Measurements from ENCODE around the gene PLD6. TPM values are rescaled to one million over a fixed set of nuclear protein-coding genes. Genes with fewer than 3 reads are reported as not detected.
A peak's percentile ranks its signal among the peaks of the same experiment; 100 is the strongest.

Gene PLD6
- total RNA-seq, 1 experiment from 2014 or later, result 15.5 TPM

DNA sequence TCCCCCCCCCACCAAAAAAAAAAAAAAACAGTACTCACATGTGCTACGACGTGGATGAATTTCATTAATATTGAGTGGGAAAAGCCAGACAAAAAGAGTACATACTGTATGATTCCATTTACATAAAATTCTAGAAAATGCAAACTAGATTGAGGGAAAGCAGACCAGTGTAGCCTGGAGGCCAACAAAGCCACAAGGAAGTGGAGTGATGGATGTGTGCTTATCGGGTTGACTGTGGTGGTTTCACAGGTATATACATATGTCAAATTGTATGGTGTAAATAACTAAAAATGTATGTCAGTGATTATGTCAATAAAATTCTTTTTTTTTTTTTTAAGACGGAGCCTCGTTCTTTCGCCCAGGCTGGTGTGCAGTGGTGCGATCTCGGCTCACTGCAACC lies 1.9 kb upstream of the PLD6 start:
- BruUV-seq (replicated peaks), result no TSS peak
- CTCF ChIA-PET, result no interaction called here
- POLR2A ChIA-PET (ENCODE audit: low non-redundant PET), result no interaction called here
- Histone ChIP-seq H3K27me3 (replicated peaks; ENCODE audit: insufficient read depth, low read depth, low read length, poor library complexity) (no peaks in the 10 kb centered on the region), H3K9me3 (ENCODE audit: low read depth, low read length, poor library complexity, severe bottlenecking) (no peaks in the 10 kb centered on the region), H3K4me1 (ENCODE audit: insufficient read depth, low read length, poor library complexity, severe bottlenecking) (peaks cover 18% of the 10 kb centered on the region), H3K27ac (ENCODE audit: low read depth, low read length, poor library complexity, severe bottlenecking) (no peak overlapping the region), H3K36me3 (ENCODE audit: insufficient read depth, low read length, poor library complexity, severe bottlenecking) (peaks cover 4% of the 10 kb centered on the region), H3K4me3 (ENCODE audit: low read depth, low read length, poor library complexity, severe bottlenecking) (no peak overlapping the region)
- intact Hi-C loops (cut with micrococcal nuclease; ENCODE audit: unreplicated experiment), result loop anchor here (5.0 kb wide), 1 partner anchor 206 kb away; no protein-coding TSS in a partner anchor
- no peak for DNase-seq (ENCODE audit: low spot score)
- TF ChIP-seq, protein P1, sequence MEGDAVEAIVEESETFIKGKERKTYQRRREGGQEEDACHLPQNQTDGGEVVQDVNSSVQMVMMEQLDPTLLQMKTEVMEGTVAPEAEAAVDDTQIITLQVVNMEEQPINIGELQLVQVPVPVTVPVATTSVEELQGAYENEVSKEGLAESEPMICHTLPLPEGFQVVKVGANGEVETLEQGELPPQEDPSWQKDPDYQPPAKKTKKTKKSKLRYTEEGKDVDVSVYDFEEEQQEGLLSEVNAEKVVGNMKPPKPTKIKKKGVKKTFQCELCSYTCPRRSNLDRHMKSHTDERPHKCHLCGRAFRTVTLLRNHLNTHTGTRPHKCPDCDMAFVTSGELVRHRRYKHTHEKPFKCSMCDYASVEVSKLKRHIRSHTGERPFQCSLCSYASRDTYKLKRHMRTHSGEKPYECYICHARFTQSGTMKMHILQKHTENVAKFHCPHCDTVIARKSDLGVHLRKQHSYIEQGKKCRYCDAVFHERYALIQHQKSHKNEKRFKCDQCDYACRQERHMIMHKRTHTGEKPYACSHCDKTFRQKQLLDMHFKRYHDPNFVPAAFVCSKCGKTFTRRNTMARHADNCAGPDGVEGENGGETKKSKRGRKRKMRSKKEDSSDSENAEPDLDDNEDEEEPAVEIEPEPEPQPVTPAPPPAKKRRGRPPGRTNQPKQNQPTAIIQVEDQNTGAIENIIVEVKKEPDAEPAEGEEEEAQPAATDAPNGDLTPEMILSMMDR (conservative IDR thresholded peaks at IDR 0.05; ENCODE audit: low read depth, low read length), result no peak
- TF ChIP-seq EZH2 (IDR thresholded peaks at IDR 0.05; ENCODE audit: borderline replicate concordance, low read depth, low read length, poor library complexity, severe bottlenecking), result no peak

DNA sequence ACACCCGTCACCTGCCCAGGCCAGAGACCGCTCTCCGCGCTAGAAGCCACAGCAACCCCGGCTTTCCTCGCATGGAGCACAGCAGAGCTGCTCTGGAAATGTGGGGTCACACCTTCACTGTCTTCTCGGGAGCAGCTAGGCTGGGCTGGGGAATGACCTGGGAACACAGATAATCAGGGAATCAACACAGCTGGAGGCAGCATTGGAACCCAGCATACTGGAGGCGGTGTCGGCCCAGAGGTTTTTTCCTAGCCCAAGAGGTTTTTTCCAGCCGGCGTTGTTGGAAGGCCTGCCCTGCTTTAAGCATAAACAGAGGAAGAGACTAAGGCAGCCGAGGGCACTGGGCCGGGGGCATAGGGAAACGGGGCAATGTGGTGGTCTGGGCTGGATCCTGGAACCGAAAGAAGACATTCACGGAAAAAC lies 791 bp upstream of the PLD6 start:
- POLR2A ChIA-PET (ENCODE audit: low non-redundant PET), result no interaction called here

DNA sequence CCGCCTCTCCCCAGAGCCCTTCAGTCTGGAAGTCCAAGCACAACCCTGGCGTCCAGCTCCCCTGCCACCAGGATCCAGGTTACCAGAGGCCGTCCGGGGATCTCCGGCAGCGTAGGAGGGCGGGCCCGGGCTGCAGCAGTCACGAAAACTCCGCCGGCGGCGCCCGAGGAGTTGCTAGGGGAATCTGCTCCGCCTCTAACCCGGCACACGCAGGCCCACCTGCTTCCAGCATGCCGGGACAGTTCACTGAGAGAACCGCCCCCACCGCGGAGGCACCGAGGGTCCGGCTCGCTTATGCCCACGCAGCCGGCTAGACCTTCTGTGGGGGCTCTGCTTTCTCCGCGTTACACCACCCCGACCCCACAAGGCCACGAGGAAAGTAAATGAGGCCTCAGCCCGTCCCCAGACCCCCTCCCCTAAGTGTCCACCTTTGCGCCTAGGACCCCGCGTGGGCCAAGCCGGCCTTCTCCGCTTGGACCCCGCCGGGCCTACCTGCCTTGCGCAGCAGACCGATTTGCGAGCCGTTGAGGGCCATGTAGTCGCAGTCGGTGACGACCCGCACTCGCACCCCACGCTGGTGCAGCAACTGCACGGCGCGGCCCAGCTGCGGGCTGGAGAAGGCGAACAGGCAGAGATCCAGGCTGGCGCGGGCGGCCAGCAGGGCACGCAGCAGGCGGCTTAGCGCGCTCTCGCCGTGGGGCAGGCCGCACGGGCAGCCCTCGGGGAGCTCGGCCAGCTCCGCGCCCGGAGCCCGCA lies 587 bp downstream of the PLD6 start:
- H3K27me3 ChIP-seq (replicated peaks; ENCODE audit: insufficient read depth, low read depth, low read length, poor library complexity), result no peaks in the 10 kb centered on the region
- peak overlapping the region; percentile 72 for H3K4me3 ChIP-seq (ENCODE audit: low read depth, low read length, poor library complexity, severe bottlenecking)
- CTCF ChIA-PET, result no interaction called here
- BruUV-seq (replicated peaks), result no TSS peak
- POLR2A ChIA-PET (ENCODE audit: low non-redundant PET), result no interaction called here
- peak overlapping the region; percentile 88 for H3K27ac ChIP-seq (ENCODE audit: low read depth, low read length, poor library complexity, severe bottlenecking)
- no peak for TF ChIP-seq EZH2 (IDR thresholded peaks at IDR 0.05; ENCODE audit: borderline replicate concordance, low read depth, low read length, poor library complexity, severe bottlenecking)
- TF ChIP-seq, protein P1 (conservative IDR thresholded peaks at IDR 0.05; ENCODE audit: low read depth, low read length), result no peak
- no peaks in the 10 kb centered on the region for H3K9me3 ChIP-seq (ENCODE audit: low read depth, low read length, poor library complexity, severe bottlenecking)
- H3K4me1 ChIP-seq (ENCODE audit: insufficient read depth, low read length, poor library complexity, severe bottlenecking), result peaks cover 18% of the 10 kb centered on the region
- intact Hi-C loops (cut with micrococcal nuclease; ENCODE audit: unreplicated experiment), result loop anchor here (1.0 to 5.0 kb wide), 2 partner anchors 32 to 203 kb away; partner anchors contain the start of gene FLCN
- peak; percentile 69 for DNase-seq (ENCODE audit: low spot score)
- H3K36me3 ChIP-seq (ENCODE audit: insufficient read depth, low read length, poor library complexity, severe bottlenecking), result peaks cover 15% of the 10 kb centered on the region

More for the DNA sequence above, 791 bp upstream of the PLD6 start:
- H3K27ac ChIP-seq (ENCODE audit: low read depth, low read length, poor library complexity, severe bottlenecking), result peak overlapping the region; percentile 88
- no TSS peak for BruUV-seq (replicated peaks)
- TF ChIP-seq EZH2 (IDR thresholded peaks at IDR 0.05; ENCODE audit: borderline replicate concordance, low read depth, low read length, poor library complexity, severe bottlenecking), result no peak
- TF ChIP-seq, protein P1 (conservative IDR thresholded peaks at IDR 0.05; ENCODE audit: low read depth, low read length), result no peak
- peaks cover 7% of the 10 kb centered on the region for H3K36me3 ChIP-seq (ENCODE audit: insufficient read depth, low read length, poor library complexity, severe bottlenecking)
- peak; percentile 18 for DNase-seq (ENCODE audit: low spot score)
- CTCF ChIA-PET, result no interaction called here
- H3K27me3 ChIP-seq (replicated peaks; ENCODE audit: insufficient read depth, low read depth, low read length, poor library complexity), result no peaks in the 10 kb centered on the region
- intact Hi-C loops (cut with micrococcal nuclease; ENCODE audit: unreplicated experiment), result loop anchor here (1.0 to 5.0 kb wide), 2 partner anchors 30 to 205 kb away; partner anchors contain the start of gene FLCN
- peaks cover 18% of the 10 kb centered on the region for H3K4me1 ChIP-seq (ENCODE audit: insufficient read depth, low read length, poor library complexity, severe bottlenecking)
- H3K9me3 ChIP-seq (ENCODE audit: low read depth, low read length, poor library complexity, severe bottlenecking), result no peaks in the 10 kb centered on the region
- H3K4me3 ChIP-seq (ENCODE audit: low read depth, low read length, poor library complexity, severe bottlenecking), result no peak overlapping the region
